ENCODE results near the gene TFB1M.
"Not testable (repeated sequence)": the region's sequence is repeated elsewhere in the genome, so short reads cannot be mapped to it uniquely, and the experiment has no call there.

TFB1M gene

DNA sequence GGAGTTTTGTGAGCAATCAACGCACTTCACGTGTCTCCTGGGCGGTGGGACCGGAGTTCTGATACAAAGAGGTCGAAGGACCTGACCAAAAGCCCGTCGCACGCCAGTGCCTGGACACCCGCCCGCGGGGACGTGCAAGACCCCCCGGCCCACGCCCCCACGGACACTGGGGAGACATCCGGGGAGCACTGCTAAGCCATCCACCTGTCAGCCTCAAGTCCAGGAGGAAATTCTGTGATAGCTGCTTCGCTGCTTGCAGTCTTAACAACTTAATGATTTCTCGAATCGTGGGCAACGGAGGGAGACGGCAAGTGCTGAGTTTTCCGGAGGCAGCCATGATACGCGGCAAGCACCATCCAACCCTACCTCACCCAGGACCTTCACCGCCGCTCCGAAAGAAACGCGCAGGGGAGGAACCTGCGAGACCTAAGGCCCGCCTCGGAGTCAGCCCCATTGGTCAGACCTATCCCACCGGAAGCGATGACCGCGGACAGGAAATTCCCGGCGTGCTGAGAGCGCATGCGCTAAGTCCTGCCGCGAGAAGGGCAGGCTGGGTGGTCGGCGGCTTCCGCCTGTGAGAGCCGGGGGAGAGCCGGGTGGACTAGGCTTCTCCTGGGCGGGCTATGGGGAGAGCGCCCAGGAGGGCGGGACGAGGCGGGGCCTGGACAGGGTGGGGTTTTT, at the start of gene TFB1M:
Gene TFB1M, minus strand, starts transcription at position 393 of the 681 bp plus-strand sequence. Its CDS starts 56 bp downstream, at position 337.
- Histone ChIP-seq H3K27me3 (no peaks in the 10 kb centered on the region), H3K4me3 (ENCODE audit: low read depth in 1 of 2, low read length in 1 of 2) (peak within 1 kb of the TSS; percentile 73 to 80), H3K36me3 (no peaks in the 10 kb centered on the region), H3K4me1 (ENCODE audit: control insufficient read depth in 1 of 2, insufficient read depth in 1 of 2, low read depth in 1 of 2, low read length in 1 of 2) (peaks cover 16 to 18% of the 10 kb centered on the region in 2 experiments), H3K9me3 (no peaks in the 10 kb centered on the region), H3K27ac (peak within 1 kb of the TSS; percentile 87)
- TF ChIP-seq, protein P1, sequence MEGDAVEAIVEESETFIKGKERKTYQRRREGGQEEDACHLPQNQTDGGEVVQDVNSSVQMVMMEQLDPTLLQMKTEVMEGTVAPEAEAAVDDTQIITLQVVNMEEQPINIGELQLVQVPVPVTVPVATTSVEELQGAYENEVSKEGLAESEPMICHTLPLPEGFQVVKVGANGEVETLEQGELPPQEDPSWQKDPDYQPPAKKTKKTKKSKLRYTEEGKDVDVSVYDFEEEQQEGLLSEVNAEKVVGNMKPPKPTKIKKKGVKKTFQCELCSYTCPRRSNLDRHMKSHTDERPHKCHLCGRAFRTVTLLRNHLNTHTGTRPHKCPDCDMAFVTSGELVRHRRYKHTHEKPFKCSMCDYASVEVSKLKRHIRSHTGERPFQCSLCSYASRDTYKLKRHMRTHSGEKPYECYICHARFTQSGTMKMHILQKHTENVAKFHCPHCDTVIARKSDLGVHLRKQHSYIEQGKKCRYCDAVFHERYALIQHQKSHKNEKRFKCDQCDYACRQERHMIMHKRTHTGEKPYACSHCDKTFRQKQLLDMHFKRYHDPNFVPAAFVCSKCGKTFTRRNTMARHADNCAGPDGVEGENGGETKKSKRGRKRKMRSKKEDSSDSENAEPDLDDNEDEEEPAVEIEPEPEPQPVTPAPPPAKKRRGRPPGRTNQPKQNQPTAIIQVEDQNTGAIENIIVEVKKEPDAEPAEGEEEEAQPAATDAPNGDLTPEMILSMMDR (IDR thresholded peaks at IDR 0.05) = peak; percentile 31

DNA sequence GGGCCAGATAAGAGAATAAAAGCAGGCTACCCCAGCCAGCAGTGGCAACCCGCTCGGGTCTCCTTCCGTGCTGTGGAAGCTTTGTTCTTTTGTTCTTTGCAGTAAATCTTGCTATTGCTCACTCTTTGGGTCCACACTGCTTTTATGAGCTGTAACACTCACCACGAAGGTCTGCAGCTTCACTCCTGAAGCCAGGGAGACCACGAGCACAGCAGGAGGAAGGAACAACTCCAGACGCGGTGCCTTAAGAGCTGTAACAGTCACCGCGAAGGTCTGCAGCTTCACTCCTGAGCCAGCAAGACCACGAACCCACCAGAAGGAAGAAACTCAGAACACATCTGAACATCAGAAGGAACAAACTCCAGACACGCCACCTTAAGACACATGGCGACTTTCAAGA, 49.7 kb upstream of the TFB1M start:
- not testable (repeated sequence) for H3K27me3 ChIP-seq; H3K9me3 ChIP-seq; H3K4me3 ChIP-seq (ENCODE audit: low read depth in 1 of 2, low read length in 1 of 2); H3K4me1 ChIP-seq (ENCODE audit: control insufficient read depth in 1 of 2, insufficient read depth in 1 of 2, low read depth in 1 of 2, low read length in 1 of 2); H3K27ac ChIP-seq; H3K36me3 ChIP-seq

DNA sequence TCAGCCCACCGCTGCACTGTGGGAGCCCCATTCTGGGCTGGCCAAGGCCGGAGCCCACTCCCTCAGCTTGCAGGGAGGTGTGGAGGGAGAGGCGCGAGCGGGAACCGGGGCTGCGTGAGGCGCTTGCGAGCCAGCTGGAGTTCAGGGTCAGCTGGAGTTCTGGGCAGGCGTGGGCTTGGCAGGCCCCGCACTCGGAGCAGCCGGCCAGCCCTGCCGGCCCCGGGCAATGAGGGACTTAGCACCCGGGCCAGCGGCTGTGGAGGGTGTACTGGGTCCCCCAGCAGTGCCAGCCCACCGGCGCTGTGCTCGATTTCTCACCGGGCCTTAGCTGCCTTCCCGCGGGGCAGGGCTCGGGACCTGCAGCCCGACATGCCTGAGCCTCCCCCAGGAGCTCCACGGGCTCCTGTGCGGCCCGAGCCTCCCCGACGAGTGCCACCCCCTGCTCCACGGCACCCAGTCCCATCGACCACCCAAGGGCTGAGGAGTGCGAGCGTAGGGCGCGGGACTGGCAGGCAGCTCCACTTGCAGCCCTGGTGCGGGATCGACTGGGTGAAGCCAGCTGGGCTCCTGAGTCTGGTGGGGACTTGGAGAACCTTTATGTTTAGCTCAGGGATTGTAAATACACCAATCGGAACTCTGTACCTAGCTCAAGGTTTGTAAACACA, 48.8 kb upstream of the TFB1M start:
- not testable (repeated sequence) for H3K4me3 ChIP-seq (ENCODE audit: low read depth in 1 of 2, low read length in 1 of 2); H3K27ac ChIP-seq; H3K36me3 ChIP-seq; H3K27me3 ChIP-seq; H3K9me3 ChIP-seq; H3K4me1 ChIP-seq (ENCODE audit: control insufficient read depth in 1 of 2, insufficient read depth in 1 of 2, low read depth in 1 of 2, low read length in 1 of 2)

DNA sequence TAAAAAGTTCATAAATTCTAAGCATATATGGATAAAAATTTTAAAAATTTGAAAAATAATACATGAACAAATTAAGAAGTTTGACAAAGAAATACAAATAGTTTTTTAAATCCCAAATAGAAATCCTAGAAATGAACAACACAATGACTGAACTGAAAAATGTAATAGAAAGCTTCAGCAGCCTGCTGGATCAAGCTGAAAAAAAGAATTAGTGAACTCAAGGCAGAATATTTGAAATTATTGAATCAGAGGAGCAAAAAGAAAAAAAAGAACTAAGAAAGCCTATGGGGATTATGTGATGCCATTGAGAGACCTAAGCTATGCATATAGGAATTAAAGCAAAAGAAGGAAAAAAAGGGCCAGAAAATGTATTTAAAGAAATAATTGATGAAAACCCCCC, 39.9 kb upstream of the TFB1M start:
- Histone ChIP-seq H3K4me3 (ENCODE audit: low read depth in 1 of 2, low read length in 1 of 2) (no peak overlapping the region), H3K4me1 (ENCODE audit: control insufficient read depth in 1 of 2, insufficient read depth in 1 of 2, low read depth in 1 of 2, low read length in 1 of 2) (no peaks in the 10 kb centered on the region), H3K9me3 (peaks cover 10% of the 10 kb centered on the region), H3K27ac (no peak overlapping the region), H3K36me3 (no peaks in the 10 kb centered on the region), H3K27me3 (no peaks in the 10 kb centered on the region)
- TF ChIP-seq, protein P1 (IDR thresholded peaks at IDR 0.05) = no peak

DNA sequence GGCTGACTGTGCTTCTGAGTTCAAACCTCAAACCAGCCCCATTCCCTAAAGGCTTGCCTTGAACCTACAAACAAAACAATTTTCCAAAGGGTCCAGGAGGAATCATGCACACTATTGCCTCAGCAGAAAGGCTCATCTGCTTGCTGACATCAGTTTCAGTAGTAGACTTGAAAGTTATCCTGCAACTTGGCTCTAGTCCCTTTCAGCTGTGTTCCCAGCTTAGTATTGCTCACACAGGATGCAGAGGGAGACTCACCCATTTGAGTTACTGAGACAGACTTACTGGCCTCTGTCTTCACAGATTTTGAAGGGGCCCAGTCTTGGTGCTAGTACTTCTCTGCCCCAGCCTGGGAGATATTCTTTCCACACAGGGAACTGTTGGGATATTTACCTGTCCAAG, 38.5 kb upstream of the TFB1M start:
- TF ChIP-seq, protein P1 (IDR thresholded peaks at IDR 0.05) = no peak
- Histone ChIP-seq H3K27me3 (no peaks in the 10 kb centered on the region), H3K4me1 (ENCODE audit: control insufficient read depth in 1 of 2, insufficient read depth in 1 of 2, low read depth in 1 of 2, low read length in 1 of 2) (no peaks in the 10 kb centered on the region), H3K36me3 (no peaks in the 10 kb centered on the region), H3K4me3 (ENCODE audit: low read depth in 1 of 2, low read length in 1 of 2) (no peak overlapping the region), H3K27ac (no peak overlapping the region), H3K9me3 (peaks cover 10% of the 10 kb centered on the region)

DNA sequence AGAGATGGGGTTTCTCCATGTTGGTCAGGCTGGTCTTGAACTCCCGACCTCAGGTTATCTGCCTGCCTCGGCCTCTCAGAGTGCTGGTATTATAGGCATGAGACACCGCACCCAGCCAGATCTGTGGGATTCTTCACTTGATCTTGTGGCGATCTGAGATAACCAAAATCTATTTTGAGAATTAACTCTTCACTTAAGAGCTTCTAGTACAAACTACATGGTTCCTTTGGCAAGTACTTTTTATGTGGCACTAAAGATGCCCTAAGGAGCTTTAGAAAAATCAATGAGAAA, 37.8 kb upstream of the TFB1M start:
- Histone ChIP-seq H3K27ac (no peak overlapping the region), H3K36me3 (no peaks in the 10 kb centered on the region), H3K4me3 (ENCODE audit: low read depth in 1 of 2, low read length in 1 of 2) (no peak overlapping the region), H3K9me3 (peaks cover 10% of the 10 kb centered on the region), H3K4me1 (ENCODE audit: control insufficient read depth in 1 of 2, insufficient read depth in 1 of 2, low read depth in 1 of 2, low read length in 1 of 2) (no peaks in the 10 kb centered on the region), H3K27me3 (no peaks in the 10 kb centered on the region)
- TF ChIP-seq, protein P1 (IDR thresholded peaks at IDR 0.05) = no peak

Measured in neutrophil (primary cell).